OCI-LY3 (cell line): Measurements from ENCODE around the gene DACT1.

Experiments used
- CTCF ChIP-seq: fragments of 200-600, 300-600 bp; sonication (generic); IDR thresholded peaks from 2 replicates; pipeline ENCODE4 v1.5.1; 2014; ENCODE audit warnings: antibody characterized with exemption, low read length, low read depth
- EZH2phosphoT487 ChIP-seq: fragments of 200-600 bp; shearing (Covaris generic); IDR thresholded peaks from 2 replicates; pipeline ENCODE4 v1.6.1; 2018; ENCODE audit warnings: antibody characterized with exemption, mixed run types, low read depth

DNA sequence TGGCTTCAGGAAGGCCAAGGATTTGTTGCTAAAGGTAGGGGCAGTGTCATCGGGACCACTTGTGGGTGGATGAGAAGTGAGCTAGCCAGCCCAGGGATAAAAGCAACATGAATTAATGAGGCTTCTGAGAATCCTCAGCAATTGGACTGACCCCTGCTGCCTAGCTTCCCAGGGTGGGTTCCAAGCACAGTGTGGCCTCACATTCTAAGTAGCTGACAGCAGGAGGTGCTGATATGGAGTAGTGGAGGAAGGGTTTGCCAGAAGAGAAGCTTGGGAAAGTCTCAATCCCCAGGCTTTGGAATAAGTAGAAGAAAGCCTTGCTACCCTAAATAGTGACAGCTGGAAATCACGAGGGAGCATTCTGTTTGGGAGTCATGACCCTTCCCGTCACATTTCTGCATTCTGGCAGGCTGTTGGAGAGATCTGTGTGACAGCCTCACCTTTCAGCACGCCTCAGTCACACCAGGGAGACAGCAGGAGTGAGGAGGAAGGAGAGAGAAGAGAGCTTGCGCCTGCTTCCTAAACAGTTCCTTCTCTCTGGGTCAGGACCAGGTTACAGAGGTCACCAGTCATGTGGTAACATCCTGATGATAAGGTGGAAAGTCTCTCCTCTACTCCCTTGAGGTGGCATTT is 31.2 kb downstream of the DACT1 start:
- TF ChIP-seq CTCF = no peak
- no peak for TF ChIP-seq EZH2phosphoT487
